Renal cortex interstitium (tissue), 11 donors: Measurements from ENCODE around the gene UBXN11. TPM values are rescaled to one million over a fixed set of nuclear protein-coding genes. Genes with fewer than 3 reads are reported as not detected.

ENCODE experiments used
- DNase-seq, 11 donors: peaks; one replicate each; pipeline ENCODE4 v3.0.0-alpha.2; 2013; ENCODE audit warnings: low read depth in 9 of 11, low spot score in 4 of 11; ENCODE audit errors: extremely low read depth in 1 of 11
- polyA plus RNA-seq, 3 donors: library from polyadenylated mRNA; unstranded; fragments of 120-200 nt; gene quantifications; one replicate each; pipeline ENCODE4 v1.2.1, GENCODE V29; 2013; ENCODE audit not compliant: insufficient read length in 3 of 3

Gene UBXN11
- polyA plus RNA-seq, 3 donors, result 34.0 to 55.3 (median 44.5) TPM

DNA sequence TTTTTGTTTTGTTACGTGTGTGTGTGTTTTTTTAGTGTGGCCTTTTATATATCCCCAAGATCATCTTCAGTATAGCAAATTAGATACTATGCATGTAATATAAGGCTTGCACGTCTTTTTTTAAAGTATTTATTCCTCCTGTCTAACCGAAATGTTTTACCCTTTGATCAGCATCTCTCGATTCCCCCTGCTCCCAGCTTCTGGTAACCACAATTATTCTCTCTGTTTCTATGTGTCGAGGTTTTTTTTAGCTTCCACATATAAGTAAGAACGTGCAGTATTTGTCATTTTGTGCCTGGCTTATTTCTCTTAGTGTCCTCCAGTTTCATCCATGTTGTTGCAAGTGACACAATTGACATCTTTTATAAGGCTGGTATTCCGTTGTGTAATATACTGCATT lies 53.7 kb downstream of the UBXN11 start:
- DNase-seq, result no peak

DNA sequence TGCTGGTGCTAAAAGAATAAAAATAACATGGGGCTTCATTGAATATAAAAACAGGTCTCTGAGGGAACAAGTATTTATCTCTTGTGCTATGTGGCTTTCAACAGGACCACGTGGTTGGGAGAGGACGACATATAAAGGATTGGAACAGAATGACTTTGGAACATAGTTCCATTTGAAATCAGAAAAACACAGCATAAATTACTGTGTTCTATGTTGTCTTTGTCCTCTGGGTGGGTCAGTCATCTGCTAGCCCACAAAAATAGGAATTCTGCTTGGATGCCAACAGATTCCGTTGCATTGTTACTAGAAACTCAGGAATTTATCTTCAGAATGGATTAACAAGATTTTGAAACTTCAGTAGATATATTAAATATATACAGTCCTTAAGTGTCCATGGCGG lies 66.5 kb downstream of the UBXN11 start:
- no peak for DNase-seq

DNA sequence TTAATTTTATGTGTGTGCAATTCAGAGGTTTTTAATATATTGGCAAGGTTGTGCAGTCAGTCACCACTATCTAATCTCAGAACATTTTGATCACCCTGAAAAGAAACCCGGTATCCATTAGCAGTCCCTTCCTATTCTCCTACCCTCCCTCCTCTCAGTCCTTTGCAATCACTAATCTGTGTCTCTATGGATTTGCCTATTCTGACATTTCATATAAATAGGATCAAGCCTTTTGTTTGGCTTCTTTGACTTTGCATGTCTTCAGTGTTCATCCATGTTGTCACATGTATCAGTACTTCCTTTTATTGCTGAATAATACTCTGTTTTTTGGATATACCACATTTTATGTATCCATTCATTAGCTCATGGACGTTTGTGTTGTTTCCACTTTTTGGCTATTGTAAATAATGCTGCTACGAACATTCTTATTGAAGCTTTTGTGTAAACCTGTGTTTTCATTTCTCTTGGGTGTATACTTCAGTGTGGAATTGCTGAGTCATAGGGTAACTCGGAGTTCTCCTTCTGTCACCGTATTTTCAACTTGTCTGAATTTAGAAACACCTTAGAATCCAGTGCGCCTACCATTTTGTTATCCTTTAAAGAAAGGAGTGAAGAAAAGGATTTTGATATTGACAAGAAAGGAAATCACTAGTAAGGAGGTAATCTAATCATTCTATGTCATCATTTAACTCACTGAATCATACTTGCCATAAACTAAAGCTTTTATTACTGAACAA lies 69.0 kb downstream of the UBXN11 start:
- no peak for DNase-seq

DNA sequence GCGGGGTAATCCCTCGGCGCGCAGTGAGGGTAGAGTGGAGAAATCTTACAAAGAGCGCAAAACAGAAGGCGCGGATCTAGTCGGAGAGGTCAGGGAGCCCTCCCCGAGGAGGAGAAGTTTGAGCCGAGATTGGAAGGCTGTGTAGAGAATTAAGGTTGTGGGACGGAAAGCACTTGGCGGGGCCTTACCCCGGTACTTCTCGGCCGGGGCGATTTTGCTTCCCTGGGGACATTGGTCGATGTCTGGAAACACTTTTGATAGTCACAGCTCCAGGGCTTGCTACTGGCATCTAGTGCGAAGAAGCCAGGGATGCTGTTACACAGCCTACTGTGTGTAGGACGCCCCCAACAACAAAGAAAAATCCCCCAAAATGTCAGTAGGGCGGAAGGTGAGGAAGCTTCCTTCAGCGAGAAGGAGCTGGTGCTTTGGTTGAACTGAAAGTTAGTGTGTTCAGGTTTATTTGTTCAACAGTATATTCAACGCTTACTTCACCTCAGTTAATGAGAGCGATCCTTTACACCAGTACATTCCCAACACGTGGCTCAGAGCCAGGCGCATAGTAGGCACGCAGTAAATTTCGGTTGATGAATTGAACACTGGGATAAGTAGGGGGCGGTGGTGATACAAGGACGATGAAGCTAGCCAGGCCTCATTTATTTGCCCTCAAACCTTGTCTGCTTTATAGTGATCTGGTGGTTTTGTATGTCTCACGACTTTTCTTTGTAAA lies 71.6 kb downstream of the UBXN11 start:
- peak in 2 of 11 donors; percentile 3 to 9 for DNase-seq

GRCh38 chr1:26233903-26234643 lies 72.4 kb downstream of the UBXN11 start, which contains the start of gene CEP85:
Gene CEP85 (plus strand): TSS chr1:26234200. CDS start chr1:26239784, 5,584 bp downstream.
- DNase-seq, result peak; percentile 90 to 98 (median 94)

Other genes starting within 250 kb of the UBXN11 start
- gene TRIM63, start 239.0 kb downstream of the UBXN11 start, polyA plus RNA-seq, result 1 to 10 TPM in 2 of 3 donors, under 1 TPM in 1; 0.86 to 1.5 (median 1.1) TPM
- 10 to 100 TPM; 16.8 to 21.0 (median 17.5) TPM for gene PDIK1L, start 194.8 kb downstream of the UBXN11 start, polyA plus RNA-seq
- 1 to 10 TPM in 2 of 3 donors, under 1 TPM in 1; 0.67 to 1.5 (median 1.1) TPM for gene FAM110D, start 147.6 kb downstream of the UBXN11 start, polyA plus RNA-seq
- under 1 TPM in 1 of 3 donors, not detected in 2; 0.45 TPM for gene C1orf232, start 137.7 kb downstream of the UBXN11 start, polyA plus RNA-seq
- 10 to 100 TPM; 14.5 to 18.7 (median 18.4) TPM for gene ZNF593, start 136.7 kb downstream of the UBXN11 start, polyA plus RNA-seq
- gene ZNF593OS, start 134.8 kb downstream of the UBXN11 start, polyA plus RNA-seq, result 1 to 10 TPM; 1.0 to 1.9 (median 1.0) TPM
- gene CNKSR1, start 129.1 kb downstream of the UBXN11 start, polyA plus RNA-seq, result 10 to 100 TPM; 10.7 to 20.0 (median 14.5) TPM
- under 1 TPM; 0.06 to 0.21 (median 0.11) TPM for gene CATSPER4, start 116.0 kb downstream of the UBXN11 start, polyA plus RNA-seq
- gene CEP85, start 72.4 kb downstream of the UBXN11 start, polyA plus RNA-seq, result 10 to 100 TPM; 16.9 to 21.1 (median 17.9) TPM
- gene SH3BGRL3, start 26.6 kb downstream of the UBXN11 start, polyA plus RNA-seq, result 100 to 1,000 TPM in 1 of 3 donors, 10 to 100 TPM in 2; 84.9 to 107 (median 90.4) TPM
- gene CD52, start 11.3 kb upstream of the UBXN11 start, polyA plus RNA-seq, result 1 to 10 TPM; 3.7 to 6.7 (median 5.0) TPM
- gene CRYBG2, start 47.5 kb upstream of the UBXN11 start, polyA plus RNA-seq, result 1 to 10 TPM in 2 of 3 donors, under 1 TPM in 1; 0.87 to 1.4 (median 1.1) TPM
- gene ZNF683, start 66.1 kb upstream of the UBXN11 start, polyA plus RNA-seq, result not detected
- gene LIN28A, start 104.2 kb upstream of the UBXN11 start, polyA plus RNA-seq, result under 1 TPM; 0.03 to 0.18 (median 0.06) TPM
- 10 to 100 TPM; 32.5 to 45.8 (median 34.2) TPM for gene DHDDS, start 125.7 kb upstream of the UBXN11 start, polyA plus RNA-seq
- 1,000 to 10,000 TPM; 1,010 to 1,265 (median 1,224) TPM for gene HMGN2, start 165.8 kb upstream of the UBXN11 start, polyA plus RNA-seq
- gene RPS6KA1, start 223.1 kb upstream of the UBXN11 start, polyA plus RNA-seq, result 10 to 100 TPM; 17.0 to 25.1 (median 21.3) TPM